HG02943 (cell line): ENCODE results near the gene UVRAG.

Experiments used
- ATAC-seq: cut with Tn5 transposase; IDR thresholded peaks from one replicate; pipeline ENCODE4 v1.9.1; 2021; ENCODE audit warnings: mild to moderate bottlenecking, low read depth, moderate library complexity; ENCODE audit not compliant: unreplicated experiment

UVRAG gene

DNA sequence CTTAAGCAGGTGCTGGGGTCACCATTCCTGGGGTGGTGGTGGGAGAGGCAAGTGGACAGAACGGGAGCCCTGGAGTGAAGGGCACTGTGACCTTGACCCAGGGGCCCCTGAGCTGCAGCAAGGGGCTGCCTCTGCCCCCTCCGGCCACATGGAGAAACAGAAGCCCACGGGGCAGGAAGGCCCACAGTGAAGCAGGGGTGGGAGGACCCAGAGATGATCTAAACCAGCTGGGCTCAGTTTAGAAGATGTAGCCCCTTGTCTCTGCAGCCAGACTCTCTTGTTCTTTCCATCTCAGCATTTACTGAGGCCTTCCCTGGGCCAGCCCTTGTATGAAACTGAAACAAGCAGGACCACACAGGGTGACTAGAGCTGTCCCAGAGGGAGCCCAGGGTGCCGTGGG lies 360.8 kb downstream of the UVRAG start:
- ATAC-seq, result no peak

GRCh38 chr11:76176463-76176862 lies 361.5 kb downstream of the UVRAG start:
- ATAC-seq, result no peak

DNA sequence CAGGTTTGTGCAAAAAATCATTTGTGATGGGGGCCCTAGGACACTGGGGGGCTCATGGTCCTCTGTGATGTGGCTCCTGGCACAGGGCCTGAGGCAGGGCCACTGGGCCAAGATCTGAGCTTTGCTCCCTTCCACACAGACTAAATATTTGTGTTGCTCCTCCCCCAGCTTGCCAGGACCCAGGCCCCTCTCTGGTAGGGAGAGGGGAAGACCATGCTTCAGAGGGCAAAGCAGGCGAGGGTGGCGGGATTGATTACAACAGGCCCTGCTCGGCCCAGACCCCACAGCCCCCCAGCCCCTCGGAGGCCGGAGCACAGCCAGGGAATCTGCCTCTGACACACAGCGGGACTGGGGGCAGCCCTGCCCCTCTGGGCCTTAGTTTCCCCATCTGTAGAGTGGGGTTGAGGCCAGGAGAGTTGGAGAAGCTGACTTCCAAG lies 362.3 kb downstream of the UVRAG start:
- ATAC-seq, result no peak

DNA sequence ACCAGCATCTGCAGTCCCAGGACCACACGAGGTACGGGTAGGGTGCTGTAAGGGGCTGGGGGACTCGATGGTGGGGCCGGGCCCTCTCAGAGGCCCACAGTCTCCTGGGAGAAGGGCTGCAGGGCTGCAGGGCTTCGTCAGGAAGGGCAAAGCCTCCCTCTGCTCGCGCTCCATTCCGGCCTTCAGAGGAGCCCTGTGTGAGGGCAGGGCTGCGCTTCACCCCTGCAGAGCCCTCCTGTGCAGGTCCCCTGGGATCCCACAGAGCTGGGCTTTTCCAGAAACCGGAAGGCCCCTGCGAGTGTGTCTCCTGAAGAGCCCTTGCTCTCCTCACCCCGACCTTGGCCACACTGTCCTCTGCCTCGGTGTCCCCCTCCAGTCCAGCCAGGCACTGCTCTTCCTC lies 364.1 kb downstream of the UVRAG start:
- no peak for ATAC-seq

- no peak for ATAC-seq
Observed at GRCh38 chr11:76181371-76181770, 366.4 kb downstream of the UVRAG start.

GRCh38 chr11:76184551-76184993 lies 369.6 kb downstream of the UVRAG start:
- ATAC-seq, result no peak

- no peak for ATAC-seq
Observed at GRCh38 chr11:76185511-76185910, 370.5 kb downstream of the UVRAG start.

DNA sequence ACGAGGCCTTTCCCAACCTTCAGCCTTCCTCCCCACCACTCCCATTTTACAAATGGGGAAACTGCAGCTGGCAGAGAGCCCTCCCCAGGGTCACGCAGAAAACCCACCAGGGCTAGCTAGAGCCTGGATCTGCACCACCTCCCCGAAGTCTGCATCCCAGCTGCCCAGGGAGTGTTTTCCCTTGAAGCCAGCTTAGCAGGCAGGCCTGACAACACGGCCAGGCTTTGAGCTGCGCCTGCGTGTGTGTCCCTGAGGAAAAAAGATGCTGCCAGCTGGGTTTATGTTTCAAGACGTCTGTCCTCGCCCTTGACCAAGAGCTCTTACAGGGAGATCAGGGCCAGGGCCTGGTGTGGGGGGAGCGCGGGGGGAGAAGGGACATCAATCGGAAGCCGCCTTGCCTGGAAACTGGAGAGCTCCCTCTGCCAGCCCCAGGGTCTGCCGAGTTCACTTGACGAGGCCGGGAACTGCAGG lies 371.0 kb downstream of the UVRAG start:
- no peak for ATAC-seq

GRCh38 chr11:76186776-76187279 lies 371.8 kb downstream of the UVRAG start:
- ATAC-seq, result no peak

DNA sequence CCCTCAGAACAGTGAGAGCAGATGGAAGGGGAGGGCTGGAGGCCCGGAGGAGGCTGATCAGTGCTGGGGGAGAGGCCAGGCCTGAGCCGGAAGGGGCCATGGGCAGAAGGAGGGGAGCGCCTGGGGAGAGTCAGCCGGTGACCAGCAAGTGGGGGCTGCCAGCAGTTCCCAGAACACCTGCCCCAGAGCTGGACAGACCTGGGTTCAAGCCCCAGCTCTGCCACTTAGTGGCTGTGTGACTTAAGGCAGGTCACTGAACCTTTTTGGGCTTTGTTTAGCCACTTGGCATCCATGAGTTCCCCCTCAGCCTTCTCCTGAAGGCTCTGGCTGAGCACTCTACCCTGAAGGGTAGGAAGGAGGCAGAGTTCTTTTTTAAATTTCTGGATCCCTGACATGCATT lies 373.9 kb downstream of the UVRAG start:
- no peak for ATAC-seq

DNA sequence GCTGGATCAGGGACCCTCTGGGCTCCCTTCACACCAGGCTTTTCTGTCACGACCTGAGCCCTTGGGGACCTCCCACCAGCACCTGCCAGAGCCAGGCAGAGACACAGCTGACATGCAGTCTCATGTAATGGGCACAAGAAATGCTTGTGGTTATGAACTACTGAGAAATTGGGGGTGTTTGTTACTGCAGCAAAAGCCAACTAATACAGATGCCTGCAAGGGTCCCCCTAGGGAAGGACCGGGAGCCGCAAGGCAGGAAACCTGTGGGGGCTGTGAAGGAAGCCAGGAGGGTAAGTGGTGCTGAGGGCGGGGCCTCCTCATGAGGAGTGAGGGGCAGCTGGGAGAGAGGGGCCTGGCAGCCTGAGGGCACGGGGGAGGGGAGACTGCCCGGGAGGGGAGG lies 374.7 kb downstream of the UVRAG start:
- no peak for ATAC-seq

DNA sequence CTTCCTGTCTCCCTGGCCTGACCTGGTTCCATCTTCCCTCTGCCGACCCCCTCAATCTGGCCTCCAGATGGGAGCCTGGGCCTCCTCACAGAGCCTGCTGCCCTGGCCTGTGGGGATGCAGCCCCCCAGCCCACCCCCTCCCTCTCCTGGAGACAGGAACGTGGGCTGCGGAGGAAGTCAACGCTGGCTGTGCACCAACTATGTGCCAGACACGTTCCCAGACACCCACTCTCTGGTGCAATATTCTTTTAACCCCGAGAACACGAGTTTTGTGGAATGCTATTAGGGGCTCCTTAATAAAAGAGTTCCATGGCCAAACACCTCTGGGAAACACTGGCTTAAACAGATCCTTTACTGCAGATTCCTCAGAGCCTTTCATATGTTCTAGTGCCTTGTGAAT lies 375.4 kb downstream of the UVRAG start:
- ATAC-seq, result no peak
